Measurements from ENCODE around the gene NRP1.

DNA sequence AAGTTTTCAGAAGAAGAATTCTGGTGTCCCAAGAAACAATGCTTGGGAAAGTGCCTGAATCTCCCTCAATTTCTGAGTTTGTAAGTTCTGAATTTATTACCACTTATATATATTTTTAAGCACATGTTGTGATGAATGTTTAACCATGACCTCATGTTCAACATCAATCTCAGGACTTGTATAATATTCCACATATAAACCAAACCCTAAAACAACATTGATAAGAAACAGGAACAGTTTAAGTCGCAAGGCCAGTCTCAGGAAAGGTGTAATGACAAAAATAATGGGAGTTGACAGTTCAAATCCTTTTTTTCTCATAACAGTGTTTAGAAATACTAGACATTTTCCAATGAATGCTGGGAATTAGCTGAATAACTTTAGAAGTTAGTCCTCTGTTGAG lies 22.8 kb downstream of the NRP1 start:
- TF ChIP-seq CTCF (conservative IDR thresholded peaks at IDR 0.05; ENCODE audit: low read depth, low read length) = no peak
- TF ChIP-seq EZH2 (IDR thresholded peaks at IDR 0.05; ENCODE audit: borderline replicate concordance, low read depth, low read length, poor library complexity, severe bottlenecking) = no peak
